ENCODE measurements around the gene FKBP4. TPM values are rescaled to one million over a fixed set of nuclear protein-coding genes. Genes with fewer than 3 reads are reported as not detected.
A peak's percentile ranks its signal among the peaks of the same experiment; 100 is the strongest.

The FKBP4 gene
- total RNA-seq, 1 donor from 2014 or later: 45.3 TPM

DNA sequence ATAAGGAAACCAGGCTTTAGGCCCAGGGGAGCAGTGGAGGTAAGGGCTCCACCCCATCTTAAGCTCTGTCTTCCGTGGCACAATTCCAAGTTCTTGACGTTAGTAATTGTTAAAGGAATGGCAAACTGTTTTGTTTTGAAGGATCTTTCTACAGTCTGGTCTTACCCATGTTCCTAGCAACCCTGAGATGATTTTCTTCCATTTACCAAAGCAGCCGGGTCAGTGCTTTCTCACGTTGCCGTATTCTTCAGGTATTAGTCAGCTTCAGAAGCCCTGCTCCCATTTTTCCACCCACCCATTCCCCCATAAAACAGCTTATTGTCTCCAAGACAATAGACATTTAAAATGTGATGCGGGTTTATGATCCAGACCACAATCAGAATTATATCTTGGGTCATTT is 29.8 kb downstream of the FKBP4 start:
- Histone ChIP-seq H3K79me2 (ENCODE audit: low read depth) (no peaks in the 10 kb centered on the region), H3K4me3 (peak overlapping the region; percentile 13), H3K9me3 (ENCODE audit: low read depth) (no peaks in the 10 kb centered on the region), H3F3A (ENCODE audit: low read depth) (peaks cover 31% of the 10 kb centered on the region), H3K4me2 (peak overlapping the region; percentile 63), H4K20me1 (ENCODE audit: low read depth) (peaks cover 6% of the 10 kb centered on the region), H3K27ac (peak overlapping the region; percentile 88), H2AFZ (replicated peaks) (no peak overlapping the region), H3K9ac (no peak overlapping the region), H3K36me3 (no peaks in the 10 kb centered on the region), H3K4me1 (peaks cover 30% of the 10 kb centered on the region), H3K27me3 (no peaks in the 10 kb centered on the region)
- H3K9me3 Mint-ChIP-seq: no peaks in the 10 kb centered on the region
- peaks cover 30% of the 10 kb centered on the region for H3K4me1 Mint-ChIP-seq
- H3K4me3 Mint-ChIP-seq: no peak overlapping the region
- TF ChIP-seq, protein P1, sequence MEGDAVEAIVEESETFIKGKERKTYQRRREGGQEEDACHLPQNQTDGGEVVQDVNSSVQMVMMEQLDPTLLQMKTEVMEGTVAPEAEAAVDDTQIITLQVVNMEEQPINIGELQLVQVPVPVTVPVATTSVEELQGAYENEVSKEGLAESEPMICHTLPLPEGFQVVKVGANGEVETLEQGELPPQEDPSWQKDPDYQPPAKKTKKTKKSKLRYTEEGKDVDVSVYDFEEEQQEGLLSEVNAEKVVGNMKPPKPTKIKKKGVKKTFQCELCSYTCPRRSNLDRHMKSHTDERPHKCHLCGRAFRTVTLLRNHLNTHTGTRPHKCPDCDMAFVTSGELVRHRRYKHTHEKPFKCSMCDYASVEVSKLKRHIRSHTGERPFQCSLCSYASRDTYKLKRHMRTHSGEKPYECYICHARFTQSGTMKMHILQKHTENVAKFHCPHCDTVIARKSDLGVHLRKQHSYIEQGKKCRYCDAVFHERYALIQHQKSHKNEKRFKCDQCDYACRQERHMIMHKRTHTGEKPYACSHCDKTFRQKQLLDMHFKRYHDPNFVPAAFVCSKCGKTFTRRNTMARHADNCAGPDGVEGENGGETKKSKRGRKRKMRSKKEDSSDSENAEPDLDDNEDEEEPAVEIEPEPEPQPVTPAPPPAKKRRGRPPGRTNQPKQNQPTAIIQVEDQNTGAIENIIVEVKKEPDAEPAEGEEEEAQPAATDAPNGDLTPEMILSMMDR (IDR thresholded peaks at IDR 0.05): no peak
- TF ChIP-seq EZH2 (IDR thresholded peaks at IDR 0.05): no peak
- DNase-seq (ENCODE audit: low spot score): no peak
- H3K27me3 Mint-ChIP-seq (ENCODE audit: insufficient read depth, low read depth): peaks cover 12% of the 10 kb centered on the region
- H3K27ac Mint-ChIP-seq: no peak overlapping the region
- peaks cover 24% of the 10 kb centered on the region for H3K36me3 Mint-ChIP-seq

DNA sequence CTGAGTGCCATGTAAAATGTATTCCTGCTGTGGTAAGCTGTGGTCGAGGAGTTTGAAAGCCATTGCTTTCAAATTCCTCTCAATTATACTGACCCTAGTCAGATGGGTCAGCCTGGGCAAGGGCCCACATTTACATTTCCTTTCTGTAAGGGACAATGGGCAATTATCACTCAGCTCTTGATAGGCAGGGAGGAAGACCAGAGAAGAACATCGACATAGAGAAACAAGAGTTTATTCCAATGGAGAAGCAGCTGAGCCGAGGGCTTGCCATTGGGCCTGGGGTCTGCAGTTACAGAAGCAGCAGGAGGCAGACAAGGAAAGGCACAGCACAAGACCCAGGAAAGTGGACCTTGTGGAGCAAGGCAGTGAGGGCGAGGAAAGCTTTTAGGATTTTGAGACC is 30.4 kb downstream of the FKBP4 start:
- H3K4me1 Mint-ChIP-seq: peaks cover 26% of the 10 kb centered on the region
- no peak overlapping the region for H3K4me3 Mint-ChIP-seq
- peak overlapping the region; percentile 90 for H3K27ac Mint-ChIP-seq
- Histone ChIP-seq H3K27ac (peak overlapping the region; percentile 88), H3K9ac (no peak overlapping the region), H3K4me2 (peak overlapping the region; percentile 63), H3K79me2 (ENCODE audit: low read depth) (no peaks in the 10 kb centered on the region), H3F3A (ENCODE audit: low read depth) (peaks cover 31% of the 10 kb centered on the region), H3K36me3 (no peaks in the 10 kb centered on the region), H3K4me1 (peaks cover 30% of the 10 kb centered on the region), H3K4me3 (peak overlapping the region; percentile 13), H3K27me3 (no peaks in the 10 kb centered on the region), H3K9me3 (ENCODE audit: low read depth) (no peaks in the 10 kb centered on the region), H2AFZ (replicated peaks) (no peak overlapping the region), H4K20me1 (ENCODE audit: low read depth) (peaks cover 6% of the 10 kb centered on the region)
- TF ChIP-seq EZH2phosphoT487 (IDR thresholded peaks at IDR 0.05): no peak
- TF ChIP-seq, protein P1 (IDR thresholded peaks at IDR 0.05): no peak
- no peak for TF ChIP-seq EZH2 (IDR thresholded peaks at IDR 0.05)
- H3K27me3 Mint-ChIP-seq (ENCODE audit: insufficient read depth, low read depth): peaks cover 12% of the 10 kb centered on the region
- peak; percentile 49 for DNase-seq (ENCODE audit: low spot score)
- H3K36me3 Mint-ChIP-seq: peaks cover 21% of the 10 kb centered on the region
- H3K9me3 Mint-ChIP-seq: no peaks in the 10 kb centered on the region

DNA sequence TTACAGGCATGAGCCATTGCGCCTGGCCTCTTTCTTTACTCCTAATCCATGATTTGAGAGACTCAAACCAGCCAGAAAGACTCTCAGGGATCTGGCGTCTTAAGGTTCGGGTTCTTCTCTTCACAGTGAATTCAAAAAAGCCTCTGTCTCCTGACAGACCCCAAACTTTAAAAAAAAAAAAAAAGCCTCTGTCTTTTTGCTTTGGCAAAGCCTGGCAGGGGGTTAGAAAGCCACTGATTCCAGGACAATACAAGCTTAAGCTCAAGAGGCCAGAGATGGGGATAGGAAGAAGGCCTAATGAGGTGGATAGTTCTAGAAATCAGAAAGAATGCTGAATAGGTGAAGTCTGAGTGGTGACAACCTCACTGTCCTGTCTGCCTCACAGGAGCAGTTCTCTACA is 31.3 kb downstream of the FKBP4 start:
- peaks cover 19% of the 10 kb centered on the region for H3K36me3 Mint-ChIP-seq
- no peak overlapping the region for H3K4me3 ChIP-seq
- H3K4me1 Mint-ChIP-seq: peaks cover 24% of the 10 kb centered on the region

DNA sequence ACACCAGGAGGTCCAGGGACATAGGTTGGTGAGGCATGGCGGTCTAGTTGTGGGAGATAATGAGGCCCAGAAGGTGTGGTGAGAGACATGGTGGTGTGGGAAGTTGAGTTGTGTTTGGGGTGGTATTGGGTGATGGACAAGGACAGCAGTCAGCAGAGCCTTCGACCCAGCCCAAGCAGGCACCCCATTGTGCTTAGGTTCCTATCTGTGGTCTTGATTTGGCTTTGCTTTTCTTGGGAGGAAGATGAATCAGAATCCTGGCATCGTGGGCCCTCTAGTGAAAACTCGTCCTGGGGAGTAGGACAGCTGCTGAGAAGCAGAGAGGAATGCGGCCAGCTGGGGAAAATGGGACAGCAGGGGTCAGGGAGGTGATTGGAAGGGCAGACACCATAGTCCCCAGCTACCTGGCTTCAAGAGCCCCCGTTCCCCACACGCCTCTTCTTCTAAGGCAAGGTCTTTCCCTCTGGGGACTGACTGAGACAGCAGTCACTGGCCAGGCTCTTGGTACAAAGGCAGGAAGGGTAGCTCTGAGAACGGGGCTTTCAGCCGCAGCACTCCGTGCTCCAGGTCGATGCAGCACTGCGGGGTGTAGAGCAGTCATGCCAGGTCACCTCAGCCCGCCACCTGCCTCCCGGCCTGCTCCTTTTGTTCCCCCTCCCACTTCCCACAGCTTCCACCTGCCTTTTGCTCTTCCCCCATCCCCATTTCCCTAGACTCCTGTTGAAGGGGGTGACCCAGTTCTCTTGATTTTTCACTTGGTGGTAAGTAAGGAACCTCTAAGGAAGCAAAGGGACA is 32.1 kb downstream of the FKBP4 start:
- H3K27ac Mint-ChIP-seq: peak overlapping the region; percentile 58
- Histone ChIP-seq H3F3A (ENCODE audit: low read depth) (peaks cover 31% of the 10 kb centered on the region), H3K4me1 (peaks cover 30% of the 10 kb centered on the region), H2AFZ (replicated peaks) (no peak overlapping the region), H3K27me3 (no peaks in the 10 kb centered on the region), H3K4me2 (peak overlapping the region; percentile 63), H3K79me2 (ENCODE audit: low read depth) (no peaks in the 10 kb centered on the region), H3K9me3 (ENCODE audit: low read depth) (no peaks in the 10 kb centered on the region), H3K27ac (no peak overlapping the region), H3K36me3 (no peaks in the 10 kb centered on the region), H3K9ac (no peak overlapping the region), H3K4me3 (no peak overlapping the region), H4K20me1 (ENCODE audit: low read depth) (peaks cover 6% of the 10 kb centered on the region)
- peak; percentile 11 for DNase-seq (ENCODE audit: low spot score)
- no peaks in the 10 kb centered on the region for H3K9me3 Mint-ChIP-seq
- TF ChIP-seq EZH2phosphoT487 (IDR thresholded peaks at IDR 0.05) (no peak), EZH2 (IDR thresholded peaks at IDR 0.05) (no peak)
- TF ChIP-seq, protein P1 (IDR thresholded peaks at IDR 0.05): no peak
- H3K36me3 Mint-ChIP-seq: peaks cover 22% of the 10 kb centered on the region
- no peak overlapping the region for H3K4me3 Mint-ChIP-seq
- H3K27me3 Mint-ChIP-seq (ENCODE audit: insufficient read depth, low read depth): peaks cover 15% of the 10 kb centered on the region
- H3K4me1 Mint-ChIP-seq: peaks cover 24% of the 10 kb centered on the region

More for the DNA sequence above, 31.3 kb downstream of the FKBP4 start:
- Histone ChIP-seq H3K9ac (no peak overlapping the region), H3K4me1 (peaks cover 30% of the 10 kb centered on the region), H3K27me3 (no peaks in the 10 kb centered on the region), H3K4me2 (peak overlapping the region; percentile 63), H2AFZ (replicated peaks) (no peak overlapping the region), H3K27ac (peak overlapping the region; percentile 88), H4K20me1 (ENCODE audit: low read depth) (peaks cover 6% of the 10 kb centered on the region), H3F3A (ENCODE audit: low read depth) (peaks cover 31% of the 10 kb centered on the region), H3K79me2 (ENCODE audit: low read depth) (no peaks in the 10 kb centered on the region), H3K9me3 (ENCODE audit: low read depth) (no peaks in the 10 kb centered on the region), H3K36me3 (no peaks in the 10 kb centered on the region)
- Mint-ChIP-seq H3K4me3 (no peak overlapping the region), H3K27ac (no peak overlapping the region), H3K9me3 (no peaks in the 10 kb centered on the region), H3K27me3 (ENCODE audit: insufficient read depth, low read depth) (peaks cover 15% of the 10 kb centered on the region)
- DNase-seq (ENCODE audit: low spot score): peak; percentile 81
- no peak for TF ChIP-seq EZH2 (IDR thresholded peaks at IDR 0.05)
- TF ChIP-seq EZH2phosphoT487 (IDR thresholded peaks at IDR 0.05): peak; percentile 43
